ENCODE data around the gene CDK8. TPM values are rescaled to one million over a fixed set of nuclear protein-coding genes. Genes with fewer than 3 reads are reported as not detected.

CDK8 gene
- total and polyA plus RNA-seq, 2 experiments from 2014 or later, result 13.6 to 24.0 TPM

DNA sequence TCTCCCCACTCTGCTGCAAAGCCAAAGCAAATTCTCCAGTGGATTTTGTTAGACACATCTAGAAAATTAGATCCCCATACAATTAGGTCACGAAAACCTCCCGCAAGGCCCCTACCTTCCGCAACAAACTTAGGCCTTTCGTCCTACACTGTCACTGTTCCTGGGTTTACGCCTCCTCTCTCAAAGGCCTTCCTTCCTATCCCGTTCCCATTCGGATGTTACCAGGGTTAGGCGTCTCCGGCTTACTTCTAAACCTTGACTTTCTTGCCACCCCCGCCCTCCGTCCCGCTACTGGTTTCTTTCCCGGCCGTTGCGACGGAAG is 32.6 kb upstream of the CDK8 start:
- Histone ChIP-seq H3K36me3 (ENCODE audit: insufficient read depth) (no peaks in the 10 kb centered on the region; the same call in 1 of the 2 replicates), H3K27ac (ENCODE audit: low read depth) (no peak overlapping the region; the same call in 1 of the 2 replicates), H3K4me1 (ENCODE audit: insufficient read depth) (0 out of 2 replicates have a peak, but pooled peaks cover 8% of the 10 kb centered on the region), H3K9me2 (ENCODE audit: insufficient read depth) (no peaks in the 10 kb centered on the region), H3K79me2 (replicated peaks; ENCODE audit: insufficient read depth) (peaks cover 12% of the 10 kb centered on the region), H2AFZ (peak overlapping the region; percentile 53), H3K27me3 (ENCODE audit: insufficient read depth) (no peaks in the 10 kb centered on the region), H3K4me3 (peak overlapping the region; percentile 71), H3F3A (replicated peaks; ENCODE audit: low read depth) (no peaks in the 10 kb centered on the region), H4K20me1 (replicated peaks; ENCODE audit: insufficient read depth) (no peaks in the 10 kb centered on the region), H3K4me2 (peak overlapping the region; percentile 71)
- DNase-seq (ENCODE audit: low spot score) (no peak), ATAC-seq (peak; percentile 64)
- Mint-ChIP-seq H3K4me3 (peak overlapping the region; percentile 96), H3K36me3 (ENCODE audit: low read depth) (peaks cover 20% of the 10 kb centered on the region), H3K9me3 (no peaks in the 10 kb centered on the region), H3K27ac (peak overlapping the region; percentile 92), H3K4me1 (peaks cover 17% of the 10 kb centered on the region), H3K27me3 (ENCODE audit: insufficient read depth, low read depth, poor library complexity) (no peaks in the 10 kb centered on the region)
- TF ChIP-seq CREB1 (CRISPR knock-in tag; IDR thresholded peaks at IDR 0.05; ENCODE audit: low read depth), result no peak
- no peak for TF ChIP-seq ZNF331 (CRISPR knock-in tag; IDR thresholded peaks at IDR 0.05; ENCODE audit: low read depth)
- TF ChIP-seq EZH2phosphoT487 (IDR thresholded peaks at IDR 0.05; ENCODE audit: unreplicated experiment), result no peak
- no peak for TF ChIP-seq EZH2 (IDR thresholded peaks at IDR 0.05; ENCODE audit: low read depth, unreplicated experiment)
- TF ChIP-seq NANOG (IDR thresholded peaks at IDR 0.05; ENCODE audit: borderline replicate concordance), result no peak
- TF ChIP-seq, protein P1, sequence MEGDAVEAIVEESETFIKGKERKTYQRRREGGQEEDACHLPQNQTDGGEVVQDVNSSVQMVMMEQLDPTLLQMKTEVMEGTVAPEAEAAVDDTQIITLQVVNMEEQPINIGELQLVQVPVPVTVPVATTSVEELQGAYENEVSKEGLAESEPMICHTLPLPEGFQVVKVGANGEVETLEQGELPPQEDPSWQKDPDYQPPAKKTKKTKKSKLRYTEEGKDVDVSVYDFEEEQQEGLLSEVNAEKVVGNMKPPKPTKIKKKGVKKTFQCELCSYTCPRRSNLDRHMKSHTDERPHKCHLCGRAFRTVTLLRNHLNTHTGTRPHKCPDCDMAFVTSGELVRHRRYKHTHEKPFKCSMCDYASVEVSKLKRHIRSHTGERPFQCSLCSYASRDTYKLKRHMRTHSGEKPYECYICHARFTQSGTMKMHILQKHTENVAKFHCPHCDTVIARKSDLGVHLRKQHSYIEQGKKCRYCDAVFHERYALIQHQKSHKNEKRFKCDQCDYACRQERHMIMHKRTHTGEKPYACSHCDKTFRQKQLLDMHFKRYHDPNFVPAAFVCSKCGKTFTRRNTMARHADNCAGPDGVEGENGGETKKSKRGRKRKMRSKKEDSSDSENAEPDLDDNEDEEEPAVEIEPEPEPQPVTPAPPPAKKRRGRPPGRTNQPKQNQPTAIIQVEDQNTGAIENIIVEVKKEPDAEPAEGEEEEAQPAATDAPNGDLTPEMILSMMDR (conservative IDR thresholded peaks at IDR 0.05; ENCODE audit: low read depth in 2 of 2), result no peak
- TF ChIP-seq POLR2AphosphoS5 (IDR thresholded peaks at IDR 0.05; ENCODE audit: low read depth), result no peak
- no peak for TF ChIP-seq STAT1 (IDR thresholded peaks at IDR 0.05; ENCODE audit: unreplicated experiment)
- TF ChIP-seq, protein P2, sequence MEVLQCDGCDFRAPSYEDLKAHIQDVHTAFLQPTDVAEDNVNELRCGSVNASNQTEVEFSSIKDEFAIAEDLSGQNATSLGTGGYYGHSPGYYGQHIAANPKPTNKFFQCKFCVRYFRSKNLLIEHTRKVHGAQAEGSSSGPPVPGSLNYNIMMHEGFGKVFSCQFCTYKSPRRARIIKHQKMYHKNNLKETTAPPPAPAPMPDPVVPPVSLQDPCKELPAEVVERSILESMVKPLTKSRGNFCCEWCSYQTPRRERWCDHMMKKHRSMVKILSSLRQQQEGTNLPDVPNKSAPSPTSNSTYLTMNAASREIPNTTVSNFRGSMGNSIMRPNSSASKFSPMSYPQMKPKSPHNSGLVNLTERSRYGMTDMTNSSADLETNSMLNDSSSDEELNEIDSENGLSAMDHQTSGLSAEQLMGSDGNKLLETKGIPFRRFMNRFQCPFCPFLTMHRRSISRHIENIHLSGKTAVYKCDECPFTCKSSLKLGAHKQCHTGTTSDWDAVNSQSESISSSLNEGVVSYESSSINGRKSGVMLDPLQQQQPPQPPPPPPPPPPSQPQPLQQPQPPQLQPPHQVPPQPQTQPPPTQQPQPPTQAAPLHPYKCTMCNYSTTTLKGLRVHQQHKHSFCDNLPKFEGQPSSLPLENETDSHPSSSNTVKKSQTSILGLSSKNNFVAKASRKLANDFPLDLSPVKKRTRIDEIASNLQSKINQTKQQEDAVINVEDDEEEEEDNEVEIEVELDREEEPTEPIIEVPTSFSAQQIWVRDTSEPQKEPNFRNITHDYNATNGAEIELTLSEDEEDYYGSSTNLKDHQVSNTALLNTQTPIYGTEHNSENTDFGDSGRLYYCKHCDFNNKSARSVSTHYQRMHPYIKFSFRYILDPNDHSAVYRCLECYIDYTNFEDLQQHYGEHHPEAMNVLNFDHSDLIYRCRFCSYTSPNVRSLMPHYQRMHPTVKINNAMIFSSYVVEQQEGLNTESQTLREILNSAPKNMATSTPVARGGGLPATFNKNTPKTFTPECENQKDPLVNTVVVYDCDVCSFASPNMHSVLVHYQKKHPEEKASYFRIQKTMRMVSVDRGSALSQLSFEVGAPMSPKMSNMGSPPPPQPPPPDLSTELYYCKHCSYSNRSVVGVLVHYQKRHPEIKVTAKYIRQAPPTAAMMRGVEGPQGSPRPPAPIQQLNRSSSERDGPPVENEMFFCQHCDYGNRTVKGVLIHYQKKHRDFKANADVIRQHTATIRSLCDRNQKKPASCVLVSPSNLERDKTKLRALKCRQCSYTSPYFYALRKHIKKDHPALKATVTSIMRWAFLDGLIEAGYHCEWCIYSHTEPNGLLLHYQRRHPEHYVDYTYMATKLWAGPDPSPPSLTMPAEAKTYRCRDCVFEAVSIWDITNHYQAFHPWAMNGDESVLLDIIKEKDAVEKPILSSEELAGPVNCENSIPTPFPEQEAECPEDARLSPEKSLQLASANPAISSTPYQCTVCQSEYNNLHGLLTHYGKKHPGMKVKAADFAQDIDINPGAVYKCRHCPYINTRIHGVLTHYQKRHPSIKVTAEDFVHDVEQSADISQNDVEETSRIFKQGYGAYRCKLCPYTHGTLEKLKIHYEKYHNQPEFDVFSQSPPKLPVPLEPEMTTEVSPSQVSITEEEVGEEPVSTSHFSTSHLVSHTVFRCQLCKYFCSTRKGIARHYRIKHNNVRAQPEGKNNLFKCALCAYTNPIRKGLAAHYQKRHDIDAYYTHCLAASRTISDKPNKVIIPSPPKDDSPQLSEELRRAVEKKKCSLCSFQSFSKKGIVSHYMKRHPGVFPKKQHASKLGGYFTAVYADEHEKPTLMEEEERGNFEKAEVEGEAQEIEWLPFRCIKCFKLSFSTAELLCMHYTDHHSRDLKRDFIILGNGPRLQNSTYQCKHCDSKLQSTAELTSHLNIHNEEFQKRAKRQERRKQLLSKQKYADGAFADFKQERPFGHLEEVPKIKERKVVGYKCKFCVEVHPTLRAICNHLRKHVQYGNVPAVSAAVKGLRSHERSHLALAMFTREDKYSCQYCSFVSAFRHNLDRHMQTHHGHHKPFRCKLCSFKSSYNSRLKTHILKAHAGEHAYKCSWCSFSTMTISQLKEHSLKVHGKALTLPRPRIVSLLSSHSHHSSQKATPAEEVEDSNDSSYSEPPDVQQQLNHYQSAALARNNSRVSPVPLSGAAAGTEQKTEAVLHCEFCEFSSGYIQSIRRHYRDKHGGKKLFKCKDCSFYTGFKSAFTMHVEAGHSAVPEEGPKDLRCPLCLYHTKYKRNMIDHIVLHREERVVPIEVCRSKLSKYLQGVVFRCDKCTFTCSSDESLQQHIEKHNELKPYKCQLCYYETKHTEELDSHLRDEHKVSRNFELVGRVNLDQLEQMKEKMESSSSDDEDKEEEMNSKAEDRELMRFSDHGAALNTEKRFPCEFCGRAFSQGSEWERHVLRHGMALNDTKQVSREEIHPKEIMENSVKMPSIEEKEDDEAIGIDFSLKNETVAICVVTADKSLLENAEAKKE (CRISPR knock-in tag; IDR thresholded peaks at IDR 0.05), result no peak
- TF ChIP-seq, protein P3, sequence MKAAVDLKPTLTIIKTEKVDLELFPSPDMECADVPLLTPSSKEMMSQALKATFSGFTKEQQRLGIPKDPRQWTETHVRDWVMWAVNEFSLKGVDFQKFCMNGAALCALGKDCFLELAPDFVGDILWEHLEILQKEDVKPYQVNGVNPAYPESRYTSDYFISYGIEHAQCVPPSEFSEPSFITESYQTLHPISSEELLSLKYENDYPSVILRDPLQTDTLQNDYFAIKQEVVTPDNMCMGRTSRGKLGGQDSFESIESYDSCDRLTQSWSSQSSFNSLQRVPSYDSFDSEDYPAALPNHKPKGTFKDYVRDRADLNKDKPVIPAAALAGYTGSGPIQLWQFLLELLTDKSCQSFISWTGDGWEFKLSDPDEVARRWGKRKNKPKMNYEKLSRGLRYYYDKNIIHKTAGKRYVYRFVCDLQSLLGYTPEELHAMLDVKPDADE (IDR thresholded peaks at IDR 0.05), result no peak
- TF ChIP-seq, protein P4, sequence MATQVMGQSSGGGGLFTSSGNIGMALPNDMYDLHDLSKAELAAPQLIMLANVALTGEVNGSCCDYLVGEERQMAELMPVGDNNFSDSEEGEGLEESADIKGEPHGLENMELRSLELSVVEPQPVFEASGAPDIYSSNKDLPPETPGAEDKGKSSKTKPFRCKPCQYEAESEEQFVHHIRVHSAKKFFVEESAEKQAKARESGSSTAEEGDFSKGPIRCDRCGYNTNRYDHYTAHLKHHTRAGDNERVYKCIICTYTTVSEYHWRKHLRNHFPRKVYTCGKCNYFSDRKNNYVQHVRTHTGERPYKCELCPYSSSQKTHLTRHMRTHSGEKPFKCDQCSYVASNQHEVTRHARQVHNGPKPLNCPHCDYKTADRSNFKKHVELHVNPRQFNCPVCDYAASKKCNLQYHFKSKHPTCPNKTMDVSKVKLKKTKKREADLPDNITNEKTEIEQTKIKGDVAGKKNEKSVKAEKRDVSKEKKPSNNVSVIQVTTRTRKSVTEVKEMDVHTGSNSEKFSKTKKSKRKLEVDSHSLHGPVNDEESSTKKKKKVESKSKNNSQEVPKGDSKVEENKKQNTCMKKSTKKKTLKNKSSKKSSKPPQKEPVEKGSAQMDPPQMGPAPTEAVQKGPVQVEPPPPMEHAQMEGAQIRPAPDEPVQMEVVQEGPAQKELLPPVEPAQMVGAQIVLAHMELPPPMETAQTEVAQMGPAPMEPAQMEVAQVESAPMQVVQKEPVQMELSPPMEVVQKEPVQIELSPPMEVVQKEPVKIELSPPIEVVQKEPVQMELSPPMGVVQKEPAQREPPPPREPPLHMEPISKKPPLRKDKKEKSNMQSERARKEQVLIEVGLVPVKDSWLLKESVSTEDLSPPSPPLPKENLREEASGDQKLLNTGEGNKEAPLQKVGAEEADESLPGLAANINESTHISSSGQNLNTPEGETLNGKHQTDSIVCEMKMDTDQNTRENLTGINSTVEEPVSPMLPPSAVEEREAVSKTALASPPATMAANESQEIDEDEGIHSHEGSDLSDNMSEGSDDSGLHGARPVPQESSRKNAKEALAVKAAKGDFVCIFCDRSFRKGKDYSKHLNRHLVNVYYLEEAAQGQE (IDR thresholded peaks at IDR 0.05; ENCODE audit: unreplicated experiment), result no peak
- TF ChIP-seq ZNF114 (CRISPR knock-in tag; IDR thresholded peaks at IDR 0.05), result no peak
- no peak for TF ChIP-seq JUNB (IDR thresholded peaks at IDR 0.05; ENCODE audit: unreplicated experiment)

Measured in GM23338 (cell line).